Measurements from ENCODE around the gene STK24.

GRCh38 chr13:98529171-98529570 lies 47.7 kb downstream of the STK24 start:
- no peak for TF ChIP-seq CTCF (IDR thresholded peaks at IDR 0.05)
- TF ChIP-seq POLR2AphosphoS5 (IDR thresholded peaks at IDR 0.05): no peak

Measured in breast epithelium (tissue), 3 donors.